H1 (cell line): Measurements from ENCODE around the gene NAA20. TPM values are rescaled to one million over a fixed set of nuclear protein-coding genes. Genes with fewer than 3 reads are reported as not detected.

Source experiments
- CTCF ChIA-PET: fragments of 300-600 bp; sonication (Branson Sonifier 250); formaldehyde crosslinking; loops from one replicate; lab custom pipeline; 2021; ENCODE audit not compliant: partially characterized antibody; lab: Charles Lee
- POLR2A ChIA-PET: fragments of 300-600 bp; sonication (Branson Sonifier 250); formaldehyde crosslinking; loops from one replicate; lab custom pipeline; 2021; ENCODE audit warnings: inconsistent platforms; ENCODE audit not compliant: partially characterized antibody; lab: Charles Lee
- DNase-seq, 2 experiments: peaks; one replicate each; pipeline versions ENCODE4 v3.0.0 to v3.0.0-alpha.2; 2010 to 2022; ENCODE audit warnings: low spot score in 2 of 2, low read depth in 1 of 2, mixed read lengths in 1 of 2
- FAIRE-seq: peaks from 2 replicates; lab custom pipeline; 2011; peaks lifted over from hg19 to GRCh38; lab: Jason Lieb, UNC
- H2AFZ ChIP-seq: 2 replicates; pipeline ENCODE4 v1.8.1; 2012; ENCODE audit warnings: low read length, inconsistent platforms
- H2AK5ac ChIP-seq: 2 replicates; pipeline ENCODE4 v1.6.1; 2013; ENCODE audit warnings: low read depth, low read length
- H2BK120ac ChIP-seq: replicated peaks from 2 replicates; pipeline ENCODE3; 2013; ENCODE audit warnings: low read depth, low read length, inconsistent platforms
- H2BK12ac ChIP-seq: 2 replicates; pipeline ENCODE4 v1.6.1; 2013; ENCODE audit warnings: low read depth, low read length
- H2BK15ac ChIP-seq: 2 replicates; pipeline ENCODE4 v1.6.1; 2013; ENCODE audit warnings: low read length
- H2BK20ac ChIP-seq: 2 replicates; pipeline ENCODE4 v1.6.1; 2013; ENCODE audit warnings: low read length
- H2BK5ac ChIP-seq: 2 replicates; pipeline ENCODE4 v1.6.1; 2013; ENCODE audit warnings: low read depth, low read length
- H3K14ac ChIP-seq: 2 replicates; pipeline ENCODE4 v1.6.1; 2013; ENCODE audit warnings: inconsistent platforms; ENCODE audit not compliant: insufficient read length
- H3K18ac ChIP-seq: 2 replicates; pipeline ENCODE4 v1.6.1; 2013; ENCODE audit warnings: low read length; ENCODE audit errors: extremely low read depth
- H3K23ac ChIP-seq: 2 replicates; pipeline ENCODE4 v1.6.1; 2013; ENCODE audit warnings: inconsistent platforms; ENCODE audit not compliant: insufficient read length
- H3K23me2 ChIP-seq: 2 replicates; pipeline ENCODE4 v1.6.1; 2013; ENCODE audit warnings: low read depth, low read length
- H3K27ac ChIP-seq: 2 replicates; pipeline ENCODE4 v1.6.1; 2011; ENCODE audit warnings: low read depth, low read length, inconsistent platforms
- H3K27me3 ChIP-seq, 4 experiments: replicated peaks in 1 of 4; 1 replicate in 1 of 4; 2 replicates in 3 of 4; pipeline versions ENCODE4 v1.6.1 to v1.8.1; 2011 to 2013; ENCODE audit warnings: low read length in 3 of 4, mild to moderate bottlenecking in 3 of 4, inconsistent platforms in 2 of 4, mixed read lengths in 2 of 4, moderate library complexity in 1 of 4; ENCODE audit not compliant: control insufficient read depth in 3 of 4, insufficient read depth in 3 of 4; ENCODE audit errors: extremely low read depth in 1 of 4
- H3K36me3 ChIP-seq, 4 experiments: 2 replicates each; pipeline versions ENCODE4 v1.6.1 to v1.8.1; 2011 to 2013; ENCODE audit warnings: mild to moderate bottlenecking in 4 of 4, low read length in 3 of 4, moderate library complexity in 2 of 4, control low read depth in 1 of 4, inconsistent platforms in 1 of 4; ENCODE audit not compliant: insufficient read depth in 4 of 4, control insufficient read depth in 2 of 4
- H3K4ac ChIP-seq: replicated peaks from 2 replicates; pipeline ENCODE3; 2013; ENCODE audit warnings: low read length, low read depth, mixed read lengths, inconsistent platforms; ENCODE audit not compliant: insufficient read length
- H3K4me1 ChIP-seq, 4 experiments: replicated peaks in 1 of 4; 1 replicate in 1 of 4; 2 replicates in 3 of 4; pipeline versions ENCODE4 v1.6.1 to v1.8.1; 2011 to 2013; ENCODE audit warnings: low read length in 3 of 4, inconsistent platforms in 2 of 4, mixed read lengths in 1 of 4; ENCODE audit not compliant: insufficient read depth in 4 of 4, control insufficient read depth in 3 of 4
- H3K4me2 ChIP-seq, 2 experiments: 2 replicates each; pipeline versions ENCODE4 v1.6.1 to v1.8.1; 2011 to 2013; ENCODE audit warnings: low read depth in 2 of 2, low read length in 2 of 2, control low read depth in 1 of 2, inconsistent platforms in 1 of 2, mild to moderate bottlenecking in 1 of 2; ENCODE audit not compliant: insufficient read depth in 1 of 2
- H3K4me3 ChIP-seq, 4 experiments: fragments of 200-600, 300-600 bp in 1 of 4; sonication (generic), shearing (Covaris generic), sonication (Bioruptor Twin) in 1 of 4; 2 replicates each; pipeline versions ENCODE4 v1.5.1 to v1.8.1; 2011 to 2016; ENCODE audit warnings: low read length in 4 of 4, low read depth in 3 of 4, control low read depth in 2 of 4, inconsistent platforms in 2 of 4, mild to moderate bottlenecking in 2 of 4, mixed read lengths in 1 of 4, moderate library complexity in 1 of 4; ENCODE audit not compliant: insufficient read depth in 2 of 4; ENCODE audit errors: extremely low read depth in 1 of 4
- H3K56ac ChIP-seq: replicated peaks from 2 replicates; pipeline ENCODE3; 2013; ENCODE audit warnings: low read depth, mild to moderate bottlenecking, mixed read lengths, low read length, inconsistent platforms; ENCODE audit not compliant: insufficient read length
- H3K79me1 ChIP-seq: 2 replicates; pipeline ENCODE4 v1.6.1; 2013; ENCODE audit warnings: low read depth, low read length, control low read depth
- H3K79me2 ChIP-seq, 2 experiments: 2 replicates each; pipeline versions ENCODE4 v1.6.1 to v1.8.1; 2012 to 2013; ENCODE audit warnings: low read length in 2 of 2, mild to moderate bottlenecking in 2 of 2, inconsistent platforms in 1 of 2; ENCODE audit not compliant: insufficient read depth in 2 of 2, control insufficient read depth in 1 of 2
- H3K9ac ChIP-seq, 4 experiments: replicated peaks in 1 of 4; 1 replicate in 1 of 4; 2 replicates in 3 of 4; pipeline versions ENCODE4 v1.6.1 to v1.8.1; 2011 to 2013; ENCODE audit warnings: low read depth in 3 of 4, low read length in 3 of 4, control low read depth in 2 of 4, mild to moderate bottlenecking in 2 of 4, moderate library complexity in 2 of 4, inconsistent platforms in 1 of 4; ENCODE audit errors: extremely low read depth in 1 of 4
- H3K9me3 ChIP-seq, 2 experiments: 2 replicates each; pipeline versions ENCODE4 v1.6.1 to v1.8.1; 2012 to 2013; ENCODE audit warnings: mild to moderate bottlenecking in 2 of 2, moderate library complexity in 2 of 2, control low read depth in 1 of 2, inconsistent platforms in 1 of 2, low read depth in 1 of 2, low read length in 1 of 2, mixed read lengths in 1 of 2; ENCODE audit not compliant: insufficient read depth in 2 of 2
- H4K20me1 ChIP-seq, 2 experiments: replicated peaks in 1 of 2; 2 replicates each; pipeline versions ENCODE3 to v1.8.1; 2011 to 2013; ENCODE audit warnings: inconsistent platforms in 2 of 2, low read length in 2 of 2, mild to moderate bottlenecking in 1 of 2; ENCODE audit not compliant: insufficient read depth in 2 of 2, control insufficient read depth in 1 of 2
- H4K5ac ChIP-seq: 2 replicates; pipeline ENCODE4 v1.6.1; 2013; ENCODE audit warnings: low read length, low read depth, mixed read lengths, inconsistent platforms; ENCODE audit not compliant: insufficient read length
- H4K8ac ChIP-seq: 2 replicates; pipeline ENCODE4 v1.8.0; 2013; ENCODE audit warnings: mild to moderate bottlenecking, moderate library complexity, low read length, inconsistent platforms; ENCODE audit not compliant: insufficient read depth; ENCODE audit errors: extremely low read depth
- H4K91ac ChIP-seq: replicated peaks from 2 replicates; pipeline ENCODE3; 2013; ENCODE audit warnings: low read length, mixed read lengths, inconsistent platforms; ENCODE audit not compliant: insufficient read length
- POU5F1 ChIP-seq: IDR thresholded peaks from 2 replicates; pipeline ENCODE4 v1.6.1; 2011; ENCODE audit warnings: low read depth, mild to moderate bottlenecking, low read length, moderate library complexity
- WGBS, 2 experiments: shearing (Covaris generic) in 1 of 2; methylation state at CpG; one replicate each; pipeline versions ENCODE4 v1.1.6 to v1.1.7; 2013 to 2015; ENCODE audit warnings: low lambda C conversion rate in 2 of 2, mixed read lengths in 2 of 2, inconsistent platforms in 1 of 2, low coverage in 1 of 2, missing lambda C conversion rate in 1 of 2; ENCODE audit not compliant: insufficient replicate concordance in 2 of 2, insufficient coverage in 1 of 2, insufficient read length in 1 of 2; ENCODE audit errors: extremely low coverage in 1 of 2, missing lambda C conversion rate in 1 of 2; 5-methylcytosine and 5-hydroxymethylcytosine counted together
- polyA plus RNA-seq, 7 experiments: library from polyadenylated mRNA; depleted of rRNA in 3 of 7; stranded (reverse) in 5 of 7; unstranded in 2 of 7; fragments of >200 nt in 5 of 7; fragments of 200-250 nt in 2 of 7; gene quantifications; 1 replicate in 5 of 7; 2 replicates in 1 of 7; 4 replicates in 1 of 7; pipeline versions ENCODE4 v1.2.1 to v1.2.3, GENCODE V29; 2011 to 2013; ENCODE audit warnings: missing spikeins in 2 of 7, mixed read lengths in 2 of 7
- total RNA-seq: library from RNA; stranded (reverse); fragmentation: NEBNext Ultra II Directional; extraction: Animal tissue kit (Norgen Biotek cat#: 25700); gene quantifications from 2 replicates; pipeline ENCODE4 v1.2.1, GENCODE V29; 2021

NAA20 gene
- total and polyA plus RNA-seq, 2 of the 8 experiments (the other 6 are each of a cell fraction or from before 2014, with no cell fraction given): 21.9 to 41.1 TPM

DNA sequence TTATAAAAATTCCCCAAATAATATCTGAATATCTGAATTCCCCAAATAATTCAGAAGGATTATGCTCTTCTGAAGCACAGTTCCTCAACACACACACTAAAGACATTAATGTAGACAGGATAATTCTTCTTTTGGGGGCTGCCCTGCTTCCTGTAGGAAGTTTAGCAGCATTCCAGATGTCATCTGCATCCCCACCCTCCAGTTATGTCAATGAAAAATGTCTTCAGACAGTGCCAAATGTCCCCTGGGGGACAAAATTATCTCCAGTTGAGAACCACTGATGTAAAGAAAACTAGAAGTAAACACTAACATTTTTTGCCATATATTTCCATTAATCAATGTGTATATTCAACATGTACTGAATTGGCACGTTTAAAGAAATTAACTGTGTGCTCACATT is 25.9 kb upstream of the NAA20 start:
- Histone ChIP-seq H2AFZ (no peak overlapping the region), H3K14ac (no peak overlapping the region), H3K4ac (no peak overlapping the region), H2BK20ac (no peak overlapping the region), H4K8ac (no peak overlapping the region), H3K23ac (no peak overlapping the region), H3K36me3 (no peaks in the 10 kb centered on the region), H3K4me1 (peaks cover 2 to 7% (median 5%) of the 10 kb centered on the region in 4 experiments), H3K4me2 (no peak overlapping the region), H2BK5ac (no peak overlapping the region), H4K91ac (no peak overlapping the region), H2BK15ac (no peak overlapping the region), H3K4me3 (no peak overlapping the region), H3K27me3 (no peaks in the 10 kb centered on the region; a peak in 1 of 7 replicates), H2AK5ac (no peak overlapping the region), H4K5ac (no peak overlapping the region), H3K23me2 (no peaks in the 10 kb centered on the region), H2BK120ac (no peak overlapping the region), H3K9ac (no peak overlapping the region), H2BK12ac (no peak overlapping the region), H3K18ac (no peak overlapping the region), H4K20me1 (no peaks in the 10 kb centered on the region), H3K9me3 (no peaks in the 10 kb centered on the region), H3K79me2 (no peaks in the 10 kb centered on the region), H3K56ac (no peak overlapping the region), H3K79me1 (no peaks in the 10 kb centered on the region), H3K27ac (no peak overlapping the region)
- no peak for TF ChIP-seq POU5F1
- POLR2A ChIA-PET: interaction anchor here (1.6 kb wide), 1 partner anchor 26 kb away, joined by 3 read pairs; the partner anchor contains the start of gene NAA20
- 77% methylated on average over 1 of the region's 1 CpG; no CpG with 5 or more reads in 1 of the 2 experiments for WGBS, 2 experiments
- CTCF ChIA-PET: interaction anchor here (0.5 to 1.3 kb wide), 4 partner anchors 9 to 98 kb away, joined by 3 read pairs; no protein-coding TSS in a partner anchor
- DNase-seq: no peak
- no peak for FAIRE-seq
